ENCODE measurements around the gene RMC1.
A peak's percentile ranks its signal among the peaks of the same experiment; 100 is the strongest.
"Not testable (repeated sequence)": the region's sequence is repeated elsewhere in the genome, so short reads cannot be mapped to it uniquely, and the experiment has no call there.

RMC1 gene

GRCh38 chr18:23503038-23503962 is at the start of gene RMC1:
Gene RMC1, plus strand, starts transcription at chr18:23503511. Its CDS starts 108 bp downstream, at chr18:23503619.
- peak; percentile 98 for DNase-seq

- peak; percentile 20 for DNase-seq
Observed at GRCh38 chr18:23453680-23454058, 49.6 kb upstream of the RMC1 start.

- DNase-seq = no peak
Observed at GRCh38 chr18:23456835-23457234, 46.5 kb upstream of the RMC1 start.

GRCh38 chr18:23458830-23459529 is 44.3 kb upstream of the RMC1 start:
- no peak for DNase-seq

- DNase-seq = no peak
Observed at GRCh38 chr18:23459530-23459921, 43.8 kb upstream of the RMC1 start.

GRCh38 chr18:23460285-23461273 is 42.7 kb upstream of the RMC1 start:
- DNase-seq = no peak

GRCh38 chr18:23462876-23463275 is 40.4 kb upstream of the RMC1 start:
- DNase-seq = no peak

- no peak for DNase-seq
Observed at GRCh38 chr18:23468753-23469459, 34.4 kb upstream of the RMC1 start.

GRCh38 chr18:23470620-23471387 is 32.5 kb upstream of the RMC1 start:
- no peak for DNase-seq

- no peak for DNase-seq
Observed at GRCh38 chr18:23471486-23471885, 31.8 kb upstream of the RMC1 start.

GRCh38 chr18:23479829-23480505 is 23.3 kb upstream of the RMC1 start:
- no peak for DNase-seq

GRCh38 chr18:23484561-23485182 is 18.6 kb upstream of the RMC1 start:
- DNase-seq = no peak

GRCh38 chr18:23485386-23485785 is 17.9 kb upstream of the RMC1 start:
- no peak for DNase-seq

- peak; percentile 61 for DNase-seq
Observed at GRCh38 chr18:23487738-23488570, 15.4 kb upstream of the RMC1 start.

- not testable (repeated sequence) for DNase-seq
Observed at GRCh38 chr18:23489586-23489985, 13.7 kb upstream of the RMC1 start.

GRCh38 chr18:23493654-23494053 is 9.7 kb upstream of the RMC1 start:
- DNase-seq = no peak

- no peak for DNase-seq
Observed at GRCh38 chr18:23494992-23495391, 8.3 kb upstream of the RMC1 start.

GRCh38 chr18:23495723-23496440 is 7.4 kb upstream of the RMC1 start:
- DNase-seq = no peak

GRCh38 chr18:23498117-23498516 is 5.2 kb upstream of the RMC1 start:
- DNase-seq = no peak

All from CD4-positive, alpha-beta T cell treated with Interleukin-6 for 4 hours (primary cell).